GM12878 (cell line): ENCODE results near the gene WTIP. TPM values are rescaled to one million over a fixed set of nuclear protein-coding genes. Genes with fewer than 3 reads are reported as not detected.

ENCODE experiments used
- ATF7 ChIP-seq: fragments of 450-650 bp; IDR thresholded peaks from 2 replicates; pipeline ENCODE4 v1.6.1; 2016; ENCODE audit warnings: low read depth, mild to moderate bottlenecking
- HDGF ChIP-seq: fragments of 450-650 bp; IDR thresholded peaks from 2 replicates; pipeline ENCODE4 v1.6.1; 2016; ENCODE audit warnings: antibody characterized with exemption
- MEF2A ChIP-seq: IDR thresholded peaks from 2 replicates; pipeline ENCODE4 v1.6.1; 2011; ENCODE audit warnings: low read depth, mild to moderate bottlenecking, low read length, moderate library complexity; ENCODE audit not compliant: insufficient read depth
- MXI1 ChIP-seq: fragments of 150-350 bp; IDR thresholded peaks from 2 replicates; pipeline ENCODE4 v1.6.1; 2011; ENCODE audit warnings: low read depth, mild to moderate bottlenecking, inconsistent platforms, low read length, improper control_type of control experiment
- MYC ChIP-seq: IDR thresholded peaks from 2 replicates; pipeline ENCODE4 v1.6.1; 2011; ENCODE audit warnings: mild to moderate bottlenecking, low read length, moderate library complexity, inconsistent platforms; ENCODE audit not compliant: insufficient read depth, insufficient replicate concordance, insufficient read length, severe bottlenecking
- ZNF24 ChIP-seq: fragments of 450-650 bp; IDR thresholded peaks from 2 replicates; pipeline ENCODE4 v1.6.1; 2017; ENCODE audit warnings: antibody characterized with exemption, mild to moderate bottlenecking
- polyA plus RNA-seq, 11 experiments: library from polyadenylated mRNA; depleted of rRNA in 4 of 11; unstranded in 6 of 11; stranded (reverse) in 5 of 11; fragments of >200 nt; fragmentation: Nextera tagmentation in 4 of 11; fragmentation: Illumina TruSeq in 1 of 11; extraction: Ambion mirVana in 4 of 11; extraction: Trizol in 1 of 11; gene quantifications; 1 replicate in 1 of 11; 2 replicates in 10 of 11; pipeline versions ENCODE4 v1.2.1 to v1.2.3, GENCODE V29; 2011 to 2016; ENCODE audit warnings: inconsistent platforms in 2 of 11, missing spikeins in 2 of 11, low read depth in 1 of 11
- total RNA-seq, 4 experiments: library from RNA; depleted of rRNA in 3 of 4; stranded (reverse); fragments of >200 nt in 3 of 4; fragmentation: Illumina TruSeq in 1 of 4; extraction: Trizol in 1 of 4; gene quantifications; 2 replicates each; pipeline versions ENCODE4 v1.2.1 to v1.2.3, GENCODE V29; 2013 to 2021
- TF ChIP-seq, protein P1 (sequence below): IDR thresholded peaks from 2 replicates; pipeline ENCODE4 v1.6.1; 2012; ENCODE audit warnings: low read length, inconsistent platforms
- TF ChIP-seq, protein P2 (sequence below): fragments of 450-650 bp; IDR thresholded peaks from 2 replicates; pipeline ENCODE4 v1.6.1; 2017; ENCODE audit warnings: borderline replicate concordance
- TF ChIP-seq, protein P3 (sequence below): fragments of 450-650 bp; IDR thresholded peaks from 2 replicates; pipeline ENCODE4 v1.6.1; 2018; ENCODE audit warnings: borderline replicate concordance, mild to moderate bottlenecking; ENCODE audit not compliant: partially characterized antibody
- TF ChIP-seq, protein P4 (sequence below): fragments of 450-650 bp; IDR thresholded peaks from 2 replicates; pipeline ENCODE4 v1.6.1; 2017; ENCODE audit warnings: mild to moderate bottlenecking, moderate library complexity

The WTIP gene
- total and polyA plus RNA-seq, 10 of the 15 experiments (the other 5 are each of a cell fraction or from before 2014, with no cell fraction given): 0.06 to 0.77 (median 0.17) TPM; not detected in 2

DNA sequence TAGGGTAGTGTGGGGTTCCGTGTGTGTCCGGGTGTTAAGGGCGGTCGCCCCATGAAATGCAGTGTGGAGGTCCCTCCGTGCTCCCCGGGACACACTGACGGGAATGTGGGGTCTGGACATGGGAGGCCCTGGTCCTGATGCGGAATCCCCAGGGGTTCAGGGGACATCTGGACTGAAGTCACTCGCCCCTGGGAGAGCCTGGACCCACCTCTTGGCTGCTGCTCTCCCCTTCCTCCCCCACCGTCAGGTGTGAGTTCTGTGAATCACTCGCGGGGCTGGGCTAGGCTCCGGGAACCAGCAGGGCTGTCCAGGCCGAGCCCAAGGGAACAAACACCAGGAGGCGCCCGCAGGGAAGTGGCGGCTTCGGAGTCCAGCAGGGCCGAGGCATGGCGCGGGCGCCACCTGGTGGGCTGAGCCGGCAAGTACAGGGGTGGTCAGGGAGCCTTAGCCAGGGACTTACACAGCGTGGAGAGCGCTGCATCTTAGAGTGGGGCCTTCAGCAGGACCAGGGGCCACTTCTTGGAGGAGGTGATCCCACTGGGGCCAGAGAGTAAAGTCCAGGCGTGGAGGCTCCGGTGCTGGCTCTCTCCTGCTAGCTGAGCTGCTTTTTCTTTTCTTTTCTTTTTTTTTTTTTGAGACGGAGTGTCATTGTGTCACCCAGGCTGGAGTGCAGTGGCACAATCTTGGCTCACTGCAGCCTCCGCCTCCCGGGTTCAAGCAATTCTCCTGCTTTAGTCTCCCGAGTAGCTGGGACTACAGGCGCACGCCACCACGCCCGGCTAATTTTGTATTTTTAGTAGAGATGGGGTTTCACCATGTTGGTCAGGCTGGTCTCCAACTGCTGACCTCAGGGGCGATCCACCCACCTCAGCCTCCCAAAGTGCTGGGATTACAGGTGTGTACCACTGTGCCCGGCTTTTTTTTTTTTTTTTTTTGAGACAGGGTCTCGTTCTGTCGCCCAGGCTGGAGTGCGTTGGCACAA, 20.1 kb downstream of the WTIP start (continued):
- TF ChIP-seq, protein P1, sequence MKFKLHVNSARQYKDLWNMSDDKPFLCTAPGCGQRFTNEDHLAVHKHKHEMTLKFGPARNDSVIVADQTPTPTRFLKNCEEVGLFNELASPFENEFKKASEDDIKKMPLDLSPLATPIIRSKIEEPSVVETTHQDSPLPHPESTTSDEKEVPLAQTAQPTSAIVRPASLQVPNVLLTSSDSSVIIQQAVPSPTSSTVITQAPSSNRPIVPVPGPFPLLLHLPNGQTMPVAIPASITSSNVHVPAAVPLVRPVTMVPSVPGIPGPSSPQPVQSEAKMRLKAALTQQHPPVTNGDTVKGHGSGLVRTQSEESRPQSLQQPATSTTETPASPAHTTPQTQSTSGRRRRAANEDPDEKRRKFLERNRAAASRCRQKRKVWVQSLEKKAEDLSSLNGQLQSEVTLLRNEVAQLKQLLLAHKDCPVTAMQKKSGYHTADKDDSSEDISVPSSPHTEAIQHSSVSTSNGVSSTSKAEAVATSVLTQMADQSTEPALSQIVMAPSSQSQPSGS: no peak
- TF ChIP-seq MYC: no peak
- TF ChIP-seq, protein P2, sequence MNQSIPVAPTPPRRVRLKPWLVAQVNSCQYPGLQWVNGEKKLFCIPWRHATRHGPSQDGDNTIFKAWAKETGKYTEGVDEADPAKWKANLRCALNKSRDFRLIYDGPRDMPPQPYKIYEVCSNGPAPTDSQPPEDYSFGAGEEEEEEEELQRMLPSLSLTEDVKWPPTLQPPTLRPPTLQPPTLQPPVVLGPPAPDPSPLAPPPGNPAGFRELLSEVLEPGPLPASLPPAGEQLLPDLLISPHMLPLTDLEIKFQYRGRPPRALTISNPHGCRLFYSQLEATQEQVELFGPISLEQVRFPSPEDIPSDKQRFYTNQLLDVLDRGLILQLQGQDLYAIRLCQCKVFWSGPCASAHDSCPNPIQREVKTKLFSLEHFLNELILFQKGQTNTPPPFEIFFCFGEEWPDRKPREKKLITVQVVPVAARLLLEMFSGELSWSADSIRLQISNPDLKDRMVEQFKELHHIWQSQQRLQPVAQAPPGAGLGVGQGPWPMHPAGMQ: no peak
- TF ChIP-seq, protein P3, sequence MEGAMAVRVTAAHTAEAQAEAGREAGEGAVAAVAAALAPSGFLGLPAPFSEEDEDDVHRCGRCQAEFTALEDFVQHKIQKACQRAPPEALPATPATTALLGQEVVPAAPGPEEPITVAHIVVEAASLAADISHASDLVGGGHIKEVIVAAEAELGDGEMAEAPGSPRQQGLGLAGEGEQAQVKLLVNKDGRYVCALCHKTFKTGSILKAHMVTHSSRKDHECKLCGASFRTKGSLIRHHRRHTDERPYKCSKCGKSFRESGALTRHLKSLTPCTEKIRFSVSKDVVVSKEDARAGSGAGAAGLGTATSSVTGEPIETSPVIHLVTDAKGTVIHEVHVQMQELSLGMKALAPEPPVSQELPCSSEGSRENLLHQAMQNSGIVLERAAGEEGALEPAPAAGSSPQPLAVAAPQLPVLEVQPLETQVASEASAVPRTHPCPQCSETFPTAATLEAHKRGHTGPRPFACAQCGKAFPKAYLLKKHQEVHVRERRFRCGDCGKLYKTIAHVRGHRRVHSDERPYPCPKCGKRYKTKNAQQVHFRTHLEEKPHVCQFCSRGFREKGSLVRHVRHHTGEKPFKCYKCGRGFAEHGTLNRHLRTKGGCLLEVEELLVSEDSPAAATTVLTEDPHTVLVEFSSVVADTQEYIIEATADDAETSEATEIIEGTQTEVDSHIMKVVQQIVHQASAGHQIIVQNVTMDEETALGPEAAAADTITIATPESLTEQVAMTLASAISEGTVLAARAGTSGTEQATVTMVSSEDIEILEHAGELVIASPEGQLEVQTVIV: no peak
- TF ChIP-seq ZNF24: no peak
- no peak for TF ChIP-seq ATF7
- no peak for TF ChIP-seq MEF2A
- TF ChIP-seq HDGF: no peak
- TF ChIP-seq, protein P4, sequence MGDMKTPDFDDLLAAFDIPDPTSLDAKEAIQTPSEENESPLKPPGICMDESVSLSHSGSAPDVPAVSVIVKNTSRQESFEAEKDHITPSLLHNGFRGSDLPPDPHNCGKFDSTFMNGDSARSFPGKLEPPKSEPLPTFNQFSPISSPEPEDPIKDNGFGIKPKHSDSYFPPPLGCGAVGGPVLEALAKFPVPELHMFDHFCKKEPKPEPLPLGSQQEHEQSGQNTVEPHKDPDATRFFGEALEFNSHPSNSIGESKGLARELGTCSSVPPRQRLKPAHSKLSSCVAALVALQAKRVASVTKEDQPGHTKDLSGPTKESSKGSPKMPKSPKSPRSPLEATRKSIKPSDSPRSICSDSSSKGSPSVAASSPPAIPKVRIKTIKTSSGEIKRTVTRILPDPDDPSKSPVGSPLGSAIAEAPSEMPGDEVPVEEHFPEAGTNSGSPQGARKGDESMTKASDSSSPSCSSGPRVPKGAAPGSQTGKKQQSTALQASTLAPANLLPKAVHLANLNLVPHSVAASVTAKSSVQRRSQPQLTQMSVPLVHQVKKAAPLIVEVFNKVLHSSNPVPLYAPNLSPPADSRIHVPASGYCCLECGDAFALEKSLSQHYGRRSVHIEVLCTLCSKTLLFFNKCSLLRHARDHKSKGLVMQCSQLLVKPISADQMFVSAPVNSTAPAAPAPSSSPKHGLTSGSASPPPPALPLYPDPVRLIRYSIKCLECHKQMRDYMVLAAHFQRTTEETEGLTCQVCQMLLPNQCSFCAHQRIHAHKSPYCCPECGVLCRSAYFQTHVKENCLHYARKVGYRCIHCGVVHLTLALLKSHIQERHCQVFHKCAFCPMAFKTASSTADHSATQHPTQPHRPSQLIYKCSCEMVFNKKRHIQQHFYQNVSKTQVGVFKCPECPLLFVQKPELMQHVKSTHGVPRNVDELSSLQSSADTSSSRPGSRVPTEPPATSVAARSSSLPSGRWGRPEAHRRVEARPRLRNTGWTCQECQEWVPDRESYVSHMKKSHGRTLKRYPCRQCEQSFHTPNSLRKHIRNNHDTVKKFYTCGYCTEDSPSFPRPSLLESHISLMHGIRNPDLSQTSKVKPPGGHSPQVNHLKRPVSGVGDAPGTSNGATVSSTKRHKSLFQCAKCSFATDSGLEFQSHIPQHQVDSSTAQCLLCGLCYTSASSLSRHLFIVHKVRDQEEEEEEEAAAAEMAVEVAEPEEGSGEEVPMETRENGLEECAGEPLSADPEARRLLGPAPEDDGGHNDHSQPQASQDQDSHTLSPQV: peak; percentile 79; the same call in 1 of the 2 replicates
- no peak for TF ChIP-seq MXI1
